Measurements from ENCODE around the gene SKA1.

DNA sequence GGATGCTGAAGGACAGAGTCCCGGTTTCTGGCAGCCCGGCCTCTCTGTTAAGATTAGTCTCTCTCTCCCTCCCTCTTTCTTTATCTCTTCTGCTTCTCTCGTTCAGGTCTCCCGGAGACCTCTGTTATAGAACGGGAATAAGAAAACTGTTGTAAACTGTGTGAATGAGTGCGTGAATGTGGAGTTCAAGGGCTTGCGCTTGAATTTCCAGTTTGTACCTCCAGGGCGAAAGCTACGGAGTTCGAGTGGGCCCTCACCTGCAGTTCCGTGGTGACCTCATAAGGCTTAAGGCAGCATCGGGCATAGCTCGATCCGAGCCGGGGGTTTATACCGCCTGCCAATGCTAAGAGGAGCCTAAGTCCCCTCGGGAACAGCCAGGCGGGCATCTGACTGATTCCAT lies 26.4 kb downstream of the SKA1 start:
- TF ChIP-seq, protein P1, sequence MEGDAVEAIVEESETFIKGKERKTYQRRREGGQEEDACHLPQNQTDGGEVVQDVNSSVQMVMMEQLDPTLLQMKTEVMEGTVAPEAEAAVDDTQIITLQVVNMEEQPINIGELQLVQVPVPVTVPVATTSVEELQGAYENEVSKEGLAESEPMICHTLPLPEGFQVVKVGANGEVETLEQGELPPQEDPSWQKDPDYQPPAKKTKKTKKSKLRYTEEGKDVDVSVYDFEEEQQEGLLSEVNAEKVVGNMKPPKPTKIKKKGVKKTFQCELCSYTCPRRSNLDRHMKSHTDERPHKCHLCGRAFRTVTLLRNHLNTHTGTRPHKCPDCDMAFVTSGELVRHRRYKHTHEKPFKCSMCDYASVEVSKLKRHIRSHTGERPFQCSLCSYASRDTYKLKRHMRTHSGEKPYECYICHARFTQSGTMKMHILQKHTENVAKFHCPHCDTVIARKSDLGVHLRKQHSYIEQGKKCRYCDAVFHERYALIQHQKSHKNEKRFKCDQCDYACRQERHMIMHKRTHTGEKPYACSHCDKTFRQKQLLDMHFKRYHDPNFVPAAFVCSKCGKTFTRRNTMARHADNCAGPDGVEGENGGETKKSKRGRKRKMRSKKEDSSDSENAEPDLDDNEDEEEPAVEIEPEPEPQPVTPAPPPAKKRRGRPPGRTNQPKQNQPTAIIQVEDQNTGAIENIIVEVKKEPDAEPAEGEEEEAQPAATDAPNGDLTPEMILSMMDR (IDR thresholded peaks at IDR 0.05) = no peak
- no peak for TF ChIP-seq POLR2A (IDR thresholded peaks at IDR 0.05)

Data from testis (tissue), 2 donors.